ENCODE measurements around the gene CMPK1.

DNA sequence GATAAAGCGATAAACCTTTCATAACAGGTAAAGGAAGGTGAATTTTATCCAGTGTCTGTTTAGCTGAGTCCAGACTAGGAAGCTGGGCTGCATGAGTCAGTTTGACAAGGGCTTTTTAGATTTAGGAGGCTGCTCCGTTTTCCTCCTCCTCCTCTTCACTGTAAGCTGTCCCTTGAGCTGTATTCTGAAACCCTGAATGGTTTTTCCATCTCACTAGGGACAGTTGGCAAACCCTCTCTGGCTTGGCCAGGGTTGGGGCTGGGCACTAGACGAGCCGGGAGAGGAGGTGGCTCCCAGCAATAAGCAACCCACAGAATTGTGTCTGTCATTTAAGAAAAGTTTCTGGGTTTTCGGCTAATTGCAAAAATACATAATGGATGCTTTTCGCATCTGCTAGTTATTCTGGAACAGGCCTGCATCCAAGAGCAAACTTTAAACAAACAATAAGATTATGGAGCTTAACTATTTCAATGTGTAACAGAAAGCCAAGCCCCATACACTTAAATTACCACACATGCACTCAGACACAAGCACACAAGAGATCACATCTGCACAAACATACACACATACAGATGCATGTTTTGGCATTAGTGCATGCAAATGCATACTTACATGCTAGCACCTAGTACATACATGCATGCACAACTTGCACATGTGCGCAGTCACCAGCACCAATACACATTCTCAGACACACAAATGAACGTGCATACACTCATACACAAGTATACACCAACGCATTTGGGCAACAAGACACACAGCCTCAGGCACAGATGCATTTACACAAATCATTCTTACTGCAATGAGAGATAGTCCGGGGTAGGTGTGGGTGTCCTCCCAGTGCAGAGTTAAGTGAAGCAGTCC is 54.7 kb downstream of the CMPK1 start:
- TF ChIP-seq, protein P1, sequence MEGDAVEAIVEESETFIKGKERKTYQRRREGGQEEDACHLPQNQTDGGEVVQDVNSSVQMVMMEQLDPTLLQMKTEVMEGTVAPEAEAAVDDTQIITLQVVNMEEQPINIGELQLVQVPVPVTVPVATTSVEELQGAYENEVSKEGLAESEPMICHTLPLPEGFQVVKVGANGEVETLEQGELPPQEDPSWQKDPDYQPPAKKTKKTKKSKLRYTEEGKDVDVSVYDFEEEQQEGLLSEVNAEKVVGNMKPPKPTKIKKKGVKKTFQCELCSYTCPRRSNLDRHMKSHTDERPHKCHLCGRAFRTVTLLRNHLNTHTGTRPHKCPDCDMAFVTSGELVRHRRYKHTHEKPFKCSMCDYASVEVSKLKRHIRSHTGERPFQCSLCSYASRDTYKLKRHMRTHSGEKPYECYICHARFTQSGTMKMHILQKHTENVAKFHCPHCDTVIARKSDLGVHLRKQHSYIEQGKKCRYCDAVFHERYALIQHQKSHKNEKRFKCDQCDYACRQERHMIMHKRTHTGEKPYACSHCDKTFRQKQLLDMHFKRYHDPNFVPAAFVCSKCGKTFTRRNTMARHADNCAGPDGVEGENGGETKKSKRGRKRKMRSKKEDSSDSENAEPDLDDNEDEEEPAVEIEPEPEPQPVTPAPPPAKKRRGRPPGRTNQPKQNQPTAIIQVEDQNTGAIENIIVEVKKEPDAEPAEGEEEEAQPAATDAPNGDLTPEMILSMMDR (IDR thresholded peaks at IDR 0.05; ENCODE audit: low read depth, low read length, poor library complexity, severe bottlenecking): no peak
- TF ChIP-seq EZH2phosphoT487 (IDR thresholded peaks at IDR 0.05; ENCODE audit: borderline replicate concordance, low read length): no peak

All from DOHH2 (cell line).